ENCODE measurements around the gene EPS8. TPM values are rescaled to one million over a fixed set of nuclear protein-coding genes. Genes with fewer than 3 reads are reported as not detected.

EPS8 gene
- total RNA-seq, 1 experiment from 2014 or later, result 232 TPM

DNA sequence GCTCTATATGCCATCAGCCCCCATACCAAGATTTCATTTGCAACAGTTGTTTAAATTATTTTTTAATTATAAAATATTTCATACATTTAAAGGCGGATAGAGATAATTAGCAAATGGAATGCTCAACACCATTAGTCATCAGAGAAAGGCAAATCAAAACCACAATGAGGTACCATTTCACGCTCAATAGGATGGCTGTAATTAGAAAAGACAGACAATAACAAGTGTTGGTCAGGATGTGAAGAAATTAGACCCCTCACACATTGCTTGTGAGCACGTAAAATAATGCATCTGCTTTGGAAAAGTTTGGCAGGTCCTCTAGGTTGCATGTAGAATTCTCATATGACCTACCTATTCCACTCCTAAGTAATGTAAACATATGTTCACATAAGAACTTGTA is 35.3 kb upstream of the EPS8 start:
- TF ChIP-seq CTCF (conservative IDR thresholded peaks at IDR 0.05) (no peak), EZH2 (IDR thresholded peaks at IDR 0.05; ENCODE audit: low read depth) (no peak)
- CTCF ChIA-PET, result no interaction called here
- H3K4me2 ChIP-seq, result no peak overlapping the region

DNA sequence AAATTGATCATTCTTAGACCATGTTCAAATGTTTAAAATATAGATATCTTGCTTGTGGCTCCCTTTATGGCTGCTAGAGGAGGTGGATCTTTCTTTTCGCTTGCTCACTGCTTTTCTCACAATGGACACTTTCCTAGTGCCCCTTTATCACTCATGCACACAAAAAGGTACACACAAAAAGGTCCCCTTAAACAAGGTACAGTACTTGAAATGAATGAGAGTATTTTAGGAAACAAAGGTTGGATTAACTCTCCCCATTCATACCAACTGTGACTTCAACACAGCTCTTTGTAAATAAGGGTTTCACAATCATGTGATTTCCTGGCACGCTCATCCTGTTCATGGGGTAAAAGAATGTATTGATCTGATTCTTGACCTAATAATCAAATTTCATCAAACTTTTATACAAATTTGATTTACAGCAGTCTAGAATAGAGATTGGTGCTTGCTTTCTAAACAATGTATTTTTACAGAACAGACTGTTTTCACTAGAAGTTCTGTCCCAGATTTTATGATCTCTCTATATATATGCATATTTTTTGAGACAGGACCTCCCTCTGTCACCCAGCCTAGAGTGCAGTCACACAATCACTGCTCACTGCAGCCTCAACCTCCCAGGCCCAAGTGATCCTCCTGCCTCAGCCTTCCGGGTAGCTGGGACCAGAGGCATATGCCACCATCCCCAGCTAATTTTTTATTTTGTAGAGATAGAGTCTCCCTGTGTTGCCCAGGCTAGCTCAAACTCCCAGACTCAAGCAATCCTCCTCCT is 34.4 kb upstream of the EPS8 start:
- intact Hi-C loops (cut with micrococcal nuclease; ENCODE audit: unreplicated experiment), result no loop called here
- no peak overlapping the region for H3K4me3 ChIP-seq
- H3K27ac ChIP-seq, result no peak overlapping the region
- H2AFZ ChIP-seq, result 0 out of 2 replicates have a peak overlapping the region, but pooled peaks have one; percentile 22
- no peaks in the 10 kb centered on the region; the same call in 1 of the 2 replicates for H3K9me3 ChIP-seq (ENCODE audit: insufficient read depth, low read depth)
- ChIA-PET POLR2A (ENCODE audit: unreplicated experiment) (interaction anchor here (0.7 kb wide), 1 partner anchor 118 kb away, joined by 4 read pairs; no protein-coding TSS in a partner anchor), CTCF (no interaction called here)
- TF ChIP-seq EZH2 (IDR thresholded peaks at IDR 0.05; ENCODE audit: low read depth) (no peak), CTCF (conservative IDR thresholded peaks at IDR 0.05) (no peak)
- H3K27me3 ChIP-seq (ENCODE audit: insufficient read depth, low read depth), result no peaks in the 10 kb centered on the region
- H3F3A ChIP-seq (ENCODE audit: insufficient read depth, low read depth), result no peaks in the 10 kb centered on the region
- H3K36me3 ChIP-seq (ENCODE audit: low read depth), result no peaks in the 10 kb centered on the region
- H3K4me1 ChIP-seq (replicated peaks; ENCODE audit: insufficient read depth), result peaks cover 8% of the 10 kb centered on the region
- no peaks in the 10 kb centered on the region for H3K79me2 ChIP-seq (ENCODE audit: low read depth)
- no TSS peak for BruUV-seq (replicated peaks)
- H4K20me1 ChIP-seq (ENCODE audit: insufficient read depth), result no peaks in the 10 kb centered on the region
- peak overlapping the region; percentile 23 for H3K4me2 ChIP-seq
- no peaks in the 10 kb centered on the region for H3K9me2 ChIP-seq (ENCODE audit: insufficient read depth)
- no peak for DNase-seq

More for the DNA sequence above, 35.3 kb upstream of the EPS8 start:
- H3K36me3 ChIP-seq (ENCODE audit: low read depth), result no peaks in the 10 kb centered on the region
- BruUV-seq (replicated peaks), result no TSS peak
- POLR2A ChIA-PET (ENCODE audit: unreplicated experiment), result no interaction called here
- no peaks in the 10 kb centered on the region for H3K79me2 ChIP-seq (ENCODE audit: low read depth)
- H3K4me1 ChIP-seq (replicated peaks; ENCODE audit: insufficient read depth), result peaks cover 12% of the 10 kb centered on the region
- intact Hi-C loops (cut with micrococcal nuclease; ENCODE audit: unreplicated experiment), result no loop called here
- no peak for DNase-seq
- H3K4me3 ChIP-seq, result no peak overlapping the region
- H3K27ac ChIP-seq, result no peak overlapping the region
- no peaks in the 10 kb centered on the region for H3K27me3 ChIP-seq (ENCODE audit: insufficient read depth, low read depth)
- H4K20me1 ChIP-seq (ENCODE audit: insufficient read depth), result no peaks in the 10 kb centered on the region
- no peaks in the 10 kb centered on the region for H3F3A ChIP-seq (ENCODE audit: insufficient read depth, low read depth)
- H2AFZ ChIP-seq, result no peak overlapping the region
- no peaks in the 10 kb centered on the region; the same call in 1 of the 2 replicates for H3K9me3 ChIP-seq (ENCODE audit: insufficient read depth, low read depth)
- H3K9me2 ChIP-seq (ENCODE audit: insufficient read depth), result no peaks in the 10 kb centered on the region

DNA sequence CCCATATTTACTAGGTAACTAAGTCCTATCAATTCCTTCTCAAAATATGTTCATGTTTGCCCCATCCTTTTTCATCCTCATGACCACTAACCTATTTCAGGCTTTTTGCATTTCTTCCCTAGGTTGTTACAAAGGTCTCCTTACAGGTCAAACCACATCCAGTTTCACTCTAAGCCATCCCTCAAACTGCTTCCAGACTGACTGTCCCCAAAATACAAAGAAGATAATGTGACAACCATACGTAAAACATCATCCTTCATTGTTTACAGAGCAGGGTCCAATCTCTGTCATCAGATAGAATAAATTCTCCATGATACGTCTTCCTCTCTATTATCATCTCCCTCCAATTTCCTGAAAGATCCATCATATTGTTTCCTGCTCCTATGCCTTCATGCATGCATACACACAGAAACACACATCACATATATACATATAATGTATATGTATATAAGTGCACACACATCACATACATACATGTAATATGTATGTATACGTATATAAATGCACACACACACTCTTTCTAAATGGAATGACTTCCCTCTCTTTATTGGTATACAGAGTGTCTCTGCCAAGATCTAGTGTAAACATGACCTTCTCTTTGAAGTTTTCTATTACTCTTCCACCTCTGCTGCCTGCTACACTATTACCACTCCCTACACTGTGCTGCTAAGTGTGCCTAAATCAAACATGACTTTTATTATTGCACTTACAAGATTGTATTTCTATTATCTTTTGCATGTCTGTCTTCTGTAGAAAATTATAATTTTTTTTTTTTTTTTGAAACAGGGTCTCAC is 30.7 kb upstream of the EPS8 start:
- no peaks in the 10 kb centered on the region; the same call in 1 of the 2 replicates for H3K9me3 ChIP-seq (ENCODE audit: insufficient read depth, low read depth)
- intact Hi-C loops (cut with micrococcal nuclease; ENCODE audit: unreplicated experiment), result no loop called here
- no peak for DNase-seq
- no peak overlapping the region for H3K4me3 ChIP-seq
- ChIA-PET CTCF (no interaction called here), POLR2A (ENCODE audit: unreplicated experiment) (no interaction called here)
- no peaks in the 10 kb centered on the region for H3K79me2 ChIP-seq (ENCODE audit: low read depth)
- BruUV-seq (replicated peaks), result no TSS peak
- TF ChIP-seq EZH2 (IDR thresholded peaks at IDR 0.05; ENCODE audit: low read depth), result no peak
- no peak for TF ChIP-seq CTCF (conservative IDR thresholded peaks at IDR 0.05)
- H3K27me3 ChIP-seq (ENCODE audit: insufficient read depth, low read depth), result no peaks in the 10 kb centered on the region
- H3K4me2 ChIP-seq, result no peak overlapping the region
- H3K36me3 ChIP-seq (ENCODE audit: low read depth), result no peaks in the 10 kb centered on the region
- H2AFZ ChIP-seq, result no peak overlapping the region
- no peaks in the 10 kb centered on the region for H4K20me1 ChIP-seq (ENCODE audit: insufficient read depth)
- H3K27ac ChIP-seq, result no peak overlapping the region
- no peaks in the 10 kb centered on the region for H3F3A ChIP-seq (ENCODE audit: insufficient read depth, low read depth)
- peaks cover 8% of the 10 kb centered on the region for H3K4me1 ChIP-seq (replicated peaks; ENCODE audit: insufficient read depth)
- no peaks in the 10 kb centered on the region for H3K9me2 ChIP-seq (ENCODE audit: insufficient read depth)

Measured in PC-9 (cell line).